IMR-90 (cell line): ENCODE results near the gene CGNL1. TPM values are rescaled to one million over a fixed set of nuclear protein-coding genes. Genes with fewer than 3 reads are reported as not detected.
A peak's percentile ranks its signal among the peaks of the same experiment; 100 is the strongest.

Experiments used
- ATAC-seq: fragments of 200-7000 bp; cut with Tn5 transposase; 2 replicates; pipeline ENCODE4 v1.9.1; 2020; ENCODE audit warnings: low read depth, mild to moderate bottlenecking, moderate library complexity
- BruUV-seq: library from RNA; stranded (reverse); fragments of 400-500 nt; replicated peaks from 2 replicates; lab custom pipeline; 2021; lab: Mats Ljungman, UMichigan
- CTCF ChIA-PET: fragments of 300-600 bp; formaldehyde crosslinking; extraction: SDS; loops from one replicate; lab custom pipeline; 2021; ENCODE audit warnings: antibody characterized with exemption; lab: Yijun Ruan, JAX
- POLR2A ChIA-PET: fragments of 300-600 bp; sonication (Branson Sonifier 250); formaldehyde crosslinking; loops from one replicate; lab custom pipeline; 2022; ENCODE audit warnings: antibody characterized with exemption; ENCODE audit not compliant: unreplicated experiment; lab: Charles Lee
- DNase-seq: peaks from one replicate; pipeline ENCODE4 v3.0.0; 2013
- H2AFZ ChIP-seq: replicated peaks from 2 replicates; pipeline ENCODE3; 2013; ENCODE audit warnings: low read length, mild to moderate bottlenecking; ENCODE audit not compliant: poor library complexity
- H2AK5ac ChIP-seq: 2 replicates; pipeline ENCODE4 v1.6.1; 2013; ENCODE audit warnings: low read depth, low read length, inconsistent platforms
- H2AK9ac ChIP-seq: replicated peaks from 2 replicates; pipeline ENCODE3; 2013; ENCODE audit warnings: mild to moderate bottlenecking, low read depth, low read length, moderate library complexity; ENCODE audit not compliant: poor library complexity
- H2BK120ac ChIP-seq: 2 replicates; pipeline ENCODE4 v1.6.1; 2013; ENCODE audit warnings: low read depth, low read length, inconsistent platforms
- H2BK15ac ChIP-seq: 3 replicates; pipeline ENCODE4 v1.6.1; 2013; ENCODE audit warnings: low read depth, low read length, inconsistent platforms
- H2BK20ac ChIP-seq: 2 replicates; pipeline ENCODE4 v1.6.1; 2013; ENCODE audit warnings: low read depth, mild to moderate bottlenecking, inconsistent platforms, low read length, moderate library complexity
- H2BK5ac ChIP-seq: 2 replicates; pipeline ENCODE4 v1.6.1; 2013; ENCODE audit warnings: mild to moderate bottlenecking, low read depth, low read length, inconsistent platforms; ENCODE audit not compliant: poor library complexity, severe bottlenecking
- H3K14ac ChIP-seq: replicated peaks from 2 replicates; pipeline ENCODE4 v1.6.1; 2013; ENCODE audit warnings: low read depth, low read length, inconsistent platforms
- H3K18ac ChIP-seq: 2 replicates; pipeline ENCODE4 v1.6.1; 2013; ENCODE audit warnings: low read depth, low read length, control low read depth
- H3K23ac ChIP-seq: 2 replicates; pipeline ENCODE4 v1.6.1; 2013; ENCODE audit warnings: low read depth, low read length, inconsistent platforms
- H3K27ac ChIP-seq: 2 replicates; pipeline ENCODE4 v1.5.1; 2013; ENCODE audit warnings: mild to moderate bottlenecking, control low read depth, low read length; ENCODE audit not compliant: insufficient read depth
- H3K27me3 ChIP-seq: 2 replicates; pipeline ENCODE4 v1.6.1; 2013; ENCODE audit warnings: low read length; ENCODE audit not compliant: control insufficient read depth, insufficient read depth
- H3K36me3 ChIP-seq: 2 replicates; pipeline ENCODE4 v1.6.1; 2013; ENCODE audit warnings: low read length, mixed read lengths; ENCODE audit not compliant: control insufficient read depth, insufficient read depth
- H3K4ac ChIP-seq: 2 replicates; pipeline ENCODE4 v1.6.1; 2013; ENCODE audit warnings: low read depth, low read length, inconsistent platforms
- H3K4me1 ChIP-seq: 2 replicates; pipeline ENCODE4 v1.6.1; 2013; ENCODE audit warnings: low read length, mixed read lengths; ENCODE audit not compliant: control insufficient read depth, insufficient read depth
- H3K4me2 ChIP-seq: 2 replicates; pipeline ENCODE4 v1.6.1; 2013; ENCODE audit warnings: low read depth, mild to moderate bottlenecking, control low read depth, low read length, moderate library complexity
- H3K4me3 ChIP-seq: 2 replicates; pipeline ENCODE4 v1.5.1; 2013; ENCODE audit warnings: low read depth, mild to moderate bottlenecking, control low read depth, low read length, moderate library complexity; ENCODE audit not compliant: insufficient read depth
- H3K56ac ChIP-seq: 2 replicates; pipeline ENCODE4 v1.6.1; 2013; ENCODE audit warnings: low read length, inconsistent platforms; ENCODE audit not compliant: insufficient read depth; ENCODE audit errors: extremely low read depth
- H3K79me1 ChIP-seq, 2 experiments: 2 replicates each; pipeline ENCODE4 v1.6.1; 2013; ENCODE audit warnings: low read length in 2 of 2, inconsistent platforms in 1 of 2, low read depth in 1 of 2
- H3K9ac ChIP-seq: 2 replicates; pipeline ENCODE4 v1.6.1; 2013; ENCODE audit warnings: low read depth, low read length, control low read depth
- H3K9me1 ChIP-seq: 2 replicates; pipeline ENCODE4 v1.6.1; 2013; ENCODE audit warnings: low read length, inconsistent platforms; ENCODE audit not compliant: insufficient read depth
- H3K9me3 ChIP-seq: 2 replicates; pipeline ENCODE4 v1.6.1; 2013; ENCODE audit warnings: low read length; ENCODE audit not compliant: control insufficient read depth, insufficient read depth
- H4K20me1 ChIP-seq: 2 replicates; pipeline ENCODE4 v1.6.1; 2013; ENCODE audit warnings: low read length, inconsistent platforms; ENCODE audit not compliant: insufficient read depth
- H4K5ac ChIP-seq: 2 replicates; pipeline ENCODE4 v1.6.1; 2013; ENCODE audit warnings: mild to moderate bottlenecking, low read depth, low read length, control low read depth
- H4K8ac ChIP-seq, 2 experiments: 2 replicates each; pipeline ENCODE4 v1.6.1; 2013; ENCODE audit warnings: low read depth in 2 of 2, low read length in 2 of 2, control low read depth in 1 of 2, inconsistent platforms in 1 of 2
- H4K91ac ChIP-seq: 2 replicates; pipeline ENCODE4 v1.6.1; 2013; ENCODE audit warnings: low read depth, low read length, inconsistent platforms; ENCODE audit not compliant: insufficient read depth
- BHLHE40 ChIP-seq: fragments of 150-350 bp; IDR thresholded peaks from 2 replicates; pipeline ENCODE4 v1.6.1; 2016; ENCODE audit warnings: mild to moderate bottlenecking, low read depth, low read length
- CEBPB ChIP-seq: IDR thresholded peaks from 2 replicates; pipeline ENCODE4 v1.6.1; 2012; ENCODE audit warnings: low read depth, low read length, improper control_type of control experiment
- MAFK ChIP-seq: IDR thresholded peaks from 2 replicates; pipeline ENCODE4 v1.6.1; 2012; ENCODE audit warnings: low read depth, low read length, improper control_type of control experiment
- MAZ ChIP-seq: IDR thresholded peaks from 2 replicates; pipeline ENCODE4 v1.6.1; 2012; ENCODE audit warnings: low read depth, mild to moderate bottlenecking, low read length, improper control_type of control experiment, moderate library complexity, borderline replicate concordance
- MXI1 ChIP-seq: IDR thresholded peaks from 2 replicates; pipeline ENCODE4 v1.6.1; 2012; ENCODE audit warnings: low read depth, mild to moderate bottlenecking, low read length, moderate library complexity, borderline replicate concordance
- NFE2L2 ChIP-seq: fragments of 150-350 bp; IDR thresholded peaks from 2 replicates; pipeline ENCODE4 v1.6.1; 2016; ENCODE audit warnings: low read depth, mild to moderate bottlenecking, low read length
- POLR2A ChIP-seq: IDR thresholded peaks from 2 replicates; pipeline ENCODE4 v1.6.1; 2012; ENCODE audit warnings: mild to moderate bottlenecking, low read depth, low read length
- RAD21 ChIP-seq: IDR thresholded peaks from 2 replicates; pipeline ENCODE4 v1.6.1; 2012; ENCODE audit warnings: low read length, improper control_type of control experiment
- RFX5 ChIP-seq: IDR thresholded peaks from 2 replicates; pipeline ENCODE4 v1.8.0; 2012; ENCODE audit warnings: low read depth, mild to moderate bottlenecking, low read length, moderate library complexity
- SMC3 ChIP-seq: fragments of 150-350 bp; IDR thresholded peaks from 2 replicates; pipeline ENCODE4 v1.6.1; 2016; ENCODE audit warnings: low read depth, mild to moderate bottlenecking, antibody characterized with exemption, low read length, moderate library complexity
- USF2 ChIP-seq: fragments of 150-350 bp; IDR thresholded peaks from 2 replicates; pipeline ENCODE4 v1.6.1; 2017; ENCODE audit warnings: mild to moderate bottlenecking, antibody characterized with exemption, low read length, low read depth
- WGBS, 2 experiments: methylation state at CpG; one replicate each; pipeline versions ENCODE4 v1.1.5 to v1.1.7; 2013; ENCODE audit warnings: missing lambda C conversion rate in 2 of 2; ENCODE audit not compliant: insufficient read length in 1 of 2; ENCODE audit errors: extremely low coverage in 2 of 2; 5-methylcytosine and 5-hydroxymethylcytosine counted together
- dilution Hi-C: fragments of 300-500 bp; cut with HindIII; formaldehyde crosslinking; loops from one replicate; pipeline ENCODE4 v1.14.3; 2018; ENCODE audit warnings: low sequenced_read_pairs; ENCODE audit not compliant: unreplicated experiment
- in situ Hi-C: fragments of 300-500 bp; cut with MboI; formaldehyde crosslinking; loops from 3 replicates; pipeline ENCODE4 v1.14.3; 2019; ENCODE audit warnings: low sequenced_read_pairs, inconsistent platforms, mixed read lengths
- intact Hi-C: fragments of 100-400 bp; cut with micrococcal nuclease; formaldehyde crosslinking; loops from 2 replicates; pipeline ENCODE4 v1.10.0; 2022
- polyA plus RNA-seq, 3 experiments: library from polyadenylated mRNA; depleted of rRNA; stranded (reverse); fragments of >200 nt; gene quantifications; 2 replicates each; pipeline ENCODE4 v1.2.3, GENCODE V29; 2012; ENCODE audit warnings: low replicate concordance in 1 of 3
- total RNA-seq: library from RNA; depleted of rRNA; stranded (reverse); fragments of >200 nt; gene quantifications from 2 replicates; pipeline ENCODE4 v1.2.3, GENCODE V29; 2012
- TF ChIP-seq, protein P1 (sequence below): conservative IDR thresholded peaks from 2 replicates; pipeline ENCODE4 v1.5.1; 2012; ENCODE audit warnings: mild to moderate bottlenecking, low read depth, low read length, improper control_type of control experiment
- TF ChIP-seq, protein P2 (sequence below): fragments of 150-350 bp; IDR thresholded peaks from 2 replicates; pipeline ENCODE4 v1.6.1; 2016; ENCODE audit warnings: low read depth, mild to moderate bottlenecking, low read length, moderate library complexity, borderline replicate concordance

The CGNL1 gene
- total and polyA plus RNA-seq, 2 of the 4 experiments (the other 2 are of a cell fraction) = 0.07 to 0.18 TPM

GRCh38 chr15:57406062-57406772 is 29.9 kb downstream of the CGNL1 start:
- Histone ChIP-seq H3K14ac (no peak overlapping the region), H4K8ac (no peak overlapping the region), H3K18ac (no peak overlapping the region), H3K23ac (no peak overlapping the region), H3K9ac (no peak overlapping the region), H4K91ac (no peak overlapping the region), H3K9me1 (no peaks in the 10 kb centered on the region), H4K20me1 (no peaks in the 10 kb centered on the region), H2BK15ac (no peak overlapping the region), H3K36me3 (no peaks in the 10 kb centered on the region), H4K5ac (no peak overlapping the region), H2AFZ (no peak overlapping the region), H3K4me2 (no peak overlapping the region), H3K27ac (no peak overlapping the region), H3K56ac (no peak overlapping the region), H2BK20ac (no peak overlapping the region), H3K4me3 (no peak overlapping the region), H3K27me3 (peaks cover 18% of the 10 kb centered on the region), H2BK120ac (no peak overlapping the region), H3K4me1 (no peaks in the 10 kb centered on the region), H3K4ac (no peak overlapping the region), H3K79me1 (no peaks in the 10 kb centered on the region), H2AK9ac (no peak overlapping the region), H3K9me3 (no peaks in the 10 kb centered on the region), H2BK5ac (no peak overlapping the region), H2AK5ac (no peak overlapping the region)
- POLR2A ChIA-PET = no interaction called here
- no TSS peak for BruUV-seq
- intact Hi-C loops (no loop called here), in situ Hi-C loops (no loop called here), dilution Hi-C loops (no loop called here)
- 92% methylated on average over 2 of the region's 7 CpGs; no CpG with 5 or more reads in 1 of the 2 experiments for WGBS, 2 experiments
- CTCF ChIA-PET = no interaction called here
- no peak for TF ChIP-seq SMC3
- no peak for TF ChIP-seq POLR2A
- no peak for TF ChIP-seq MAZ
- TF ChIP-seq, protein P1, sequence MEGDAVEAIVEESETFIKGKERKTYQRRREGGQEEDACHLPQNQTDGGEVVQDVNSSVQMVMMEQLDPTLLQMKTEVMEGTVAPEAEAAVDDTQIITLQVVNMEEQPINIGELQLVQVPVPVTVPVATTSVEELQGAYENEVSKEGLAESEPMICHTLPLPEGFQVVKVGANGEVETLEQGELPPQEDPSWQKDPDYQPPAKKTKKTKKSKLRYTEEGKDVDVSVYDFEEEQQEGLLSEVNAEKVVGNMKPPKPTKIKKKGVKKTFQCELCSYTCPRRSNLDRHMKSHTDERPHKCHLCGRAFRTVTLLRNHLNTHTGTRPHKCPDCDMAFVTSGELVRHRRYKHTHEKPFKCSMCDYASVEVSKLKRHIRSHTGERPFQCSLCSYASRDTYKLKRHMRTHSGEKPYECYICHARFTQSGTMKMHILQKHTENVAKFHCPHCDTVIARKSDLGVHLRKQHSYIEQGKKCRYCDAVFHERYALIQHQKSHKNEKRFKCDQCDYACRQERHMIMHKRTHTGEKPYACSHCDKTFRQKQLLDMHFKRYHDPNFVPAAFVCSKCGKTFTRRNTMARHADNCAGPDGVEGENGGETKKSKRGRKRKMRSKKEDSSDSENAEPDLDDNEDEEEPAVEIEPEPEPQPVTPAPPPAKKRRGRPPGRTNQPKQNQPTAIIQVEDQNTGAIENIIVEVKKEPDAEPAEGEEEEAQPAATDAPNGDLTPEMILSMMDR = no peak
- TF ChIP-seq RFX5 = no peak
- TF ChIP-seq, protein P2, sequence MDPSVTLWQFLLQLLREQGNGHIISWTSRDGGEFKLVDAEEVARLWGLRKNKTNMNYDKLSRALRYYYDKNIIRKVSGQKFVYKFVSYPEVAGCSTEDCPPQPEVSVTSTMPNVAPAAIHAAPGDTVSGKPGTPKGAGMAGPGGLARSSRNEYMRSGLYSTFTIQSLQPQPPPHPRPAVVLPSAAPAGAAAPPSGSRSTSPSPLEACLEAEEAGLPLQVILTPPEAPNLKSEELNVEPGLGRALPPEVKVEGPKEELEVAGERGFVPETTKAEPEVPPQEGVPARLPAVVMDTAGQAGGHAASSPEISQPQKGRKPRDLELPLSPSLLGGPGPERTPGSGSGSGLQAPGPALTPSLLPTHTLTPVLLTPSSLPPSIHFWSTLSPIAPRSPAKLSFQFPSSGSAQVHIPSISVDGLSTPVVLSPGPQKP = no peak
- TF ChIP-seq USF2 = no peak
- TF ChIP-seq NFE2L2 = no peak
- TF ChIP-seq RAD21 = no peak
- TF ChIP-seq MAFK = no peak
- TF ChIP-seq BHLHE40 = no peak
- no peak for TF ChIP-seq MXI1
- TF ChIP-seq CEBPB = no peak
- ATAC-seq = no peak; the same call in 1 of the 2 replicates
- DNase-seq = peak; percentile 19
